H1 (cell line): ENCODE measurements around the gene CDC42EP1. TPM values are rescaled to one million over a fixed set of nuclear protein-coding genes. Genes with fewer than 3 reads are reported as not detected.
A peak's percentile ranks its signal among the peaks of the same experiment; 100 is the strongest.
"Not testable (repeated sequence)": the region's sequence is repeated elsewhere in the genome, so short reads cannot be mapped to it uniquely, and the experiment has no call there.

Experiments used
- CTCF ChIA-PET: fragments of 300-600 bp; sonication (Branson Sonifier 250); formaldehyde crosslinking; loops from one replicate; lab custom pipeline; 2021; ENCODE audit not compliant: partially characterized antibody; lab: Charles Lee
- POLR2A ChIA-PET: fragments of 300-600 bp; sonication (Branson Sonifier 250); formaldehyde crosslinking; loops from one replicate; lab custom pipeline; 2021; ENCODE audit warnings: inconsistent platforms; ENCODE audit not compliant: partially characterized antibody; lab: Charles Lee
- DNase-seq, 2 experiments: peaks; one replicate each; pipeline versions ENCODE4 v3.0.0 to v3.0.0-alpha.2; 2010 to 2022; ENCODE audit warnings: low spot score in 2 of 2, low read depth in 1 of 2, mixed read lengths in 1 of 2
- FAIRE-seq: peaks from 2 replicates; lab custom pipeline; 2011; peaks lifted over from hg19 to GRCh38; lab: Jason Lieb, UNC
- H2AFZ ChIP-seq: 2 replicates; pipeline ENCODE4 v1.8.1; 2012; ENCODE audit warnings: low read length, inconsistent platforms
- H2AK5ac ChIP-seq: 2 replicates; pipeline ENCODE4 v1.6.1; 2013; ENCODE audit warnings: low read depth, low read length
- H2BK120ac ChIP-seq: replicated peaks from 2 replicates; pipeline ENCODE3; 2013; ENCODE audit warnings: low read depth, low read length, inconsistent platforms
- H2BK12ac ChIP-seq: 2 replicates; pipeline ENCODE4 v1.6.1; 2013; ENCODE audit warnings: low read depth, low read length
- H2BK15ac ChIP-seq: 2 replicates; pipeline ENCODE4 v1.6.1; 2013; ENCODE audit warnings: low read length
- H2BK20ac ChIP-seq: 2 replicates; pipeline ENCODE4 v1.6.1; 2013; ENCODE audit warnings: low read length
- H2BK5ac ChIP-seq: 2 replicates; pipeline ENCODE4 v1.6.1; 2013; ENCODE audit warnings: low read depth, low read length
- H3K14ac ChIP-seq: 2 replicates; pipeline ENCODE4 v1.6.1; 2013; ENCODE audit warnings: inconsistent platforms; ENCODE audit not compliant: insufficient read length
- H3K18ac ChIP-seq: 2 replicates; pipeline ENCODE4 v1.6.1; 2013; ENCODE audit warnings: low read length; ENCODE audit errors: extremely low read depth
- H3K23ac ChIP-seq: 2 replicates; pipeline ENCODE4 v1.6.1; 2013; ENCODE audit warnings: inconsistent platforms; ENCODE audit not compliant: insufficient read length
- H3K23me2 ChIP-seq: 2 replicates; pipeline ENCODE4 v1.6.1; 2013; ENCODE audit warnings: low read depth, low read length
- H3K27ac ChIP-seq: 2 replicates; pipeline ENCODE4 v1.6.1; 2011; ENCODE audit warnings: low read depth, low read length, inconsistent platforms
- H3K27me3 ChIP-seq, 4 experiments: replicated peaks in 1 of 4; 1 replicate in 1 of 4; 2 replicates in 3 of 4; pipeline versions ENCODE4 v1.6.1 to v1.8.1; 2011 to 2013; ENCODE audit warnings: low read length in 3 of 4, mild to moderate bottlenecking in 3 of 4, inconsistent platforms in 2 of 4, mixed read lengths in 2 of 4, moderate library complexity in 1 of 4; ENCODE audit not compliant: control insufficient read depth in 3 of 4, insufficient read depth in 3 of 4; ENCODE audit errors: extremely low read depth in 1 of 4
- H3K36me3 ChIP-seq, 4 experiments: 2 replicates each; pipeline versions ENCODE4 v1.6.1 to v1.8.1; 2011 to 2013; ENCODE audit warnings: mild to moderate bottlenecking in 4 of 4, low read length in 3 of 4, moderate library complexity in 2 of 4, control low read depth in 1 of 4, inconsistent platforms in 1 of 4; ENCODE audit not compliant: insufficient read depth in 4 of 4, control insufficient read depth in 2 of 4
- H3K4ac ChIP-seq: replicated peaks from 2 replicates; pipeline ENCODE3; 2013; ENCODE audit warnings: low read length, low read depth, mixed read lengths, inconsistent platforms; ENCODE audit not compliant: insufficient read length
- H3K4me1 ChIP-seq, 4 experiments: replicated peaks in 1 of 4; 1 replicate in 1 of 4; 2 replicates in 3 of 4; pipeline versions ENCODE4 v1.6.1 to v1.8.1; 2011 to 2013; ENCODE audit warnings: low read length in 3 of 4, inconsistent platforms in 2 of 4, mixed read lengths in 1 of 4; ENCODE audit not compliant: insufficient read depth in 4 of 4, control insufficient read depth in 3 of 4
- H3K4me2 ChIP-seq, 2 experiments: 2 replicates each; pipeline versions ENCODE4 v1.6.1 to v1.8.1; 2011 to 2013; ENCODE audit warnings: low read depth in 2 of 2, low read length in 2 of 2, control low read depth in 1 of 2, inconsistent platforms in 1 of 2, mild to moderate bottlenecking in 1 of 2; ENCODE audit not compliant: insufficient read depth in 1 of 2
- H3K4me3 ChIP-seq, 4 experiments: fragments of 200-600, 300-600 bp in 1 of 4; sonication (generic), shearing (Covaris generic), sonication (Bioruptor Twin) in 1 of 4; 2 replicates each; pipeline versions ENCODE4 v1.5.1 to v1.8.1; 2011 to 2016; ENCODE audit warnings: low read length in 4 of 4, low read depth in 3 of 4, control low read depth in 2 of 4, inconsistent platforms in 2 of 4, mild to moderate bottlenecking in 2 of 4, mixed read lengths in 1 of 4, moderate library complexity in 1 of 4; ENCODE audit not compliant: insufficient read depth in 2 of 4; ENCODE audit errors: extremely low read depth in 1 of 4
- H3K56ac ChIP-seq: replicated peaks from 2 replicates; pipeline ENCODE3; 2013; ENCODE audit warnings: low read depth, mild to moderate bottlenecking, mixed read lengths, low read length, inconsistent platforms; ENCODE audit not compliant: insufficient read length
- H3K79me1 ChIP-seq: 2 replicates; pipeline ENCODE4 v1.6.1; 2013; ENCODE audit warnings: low read depth, low read length, control low read depth
- H3K79me2 ChIP-seq, 2 experiments: 2 replicates each; pipeline versions ENCODE4 v1.6.1 to v1.8.1; 2012 to 2013; ENCODE audit warnings: low read length in 2 of 2, mild to moderate bottlenecking in 2 of 2, inconsistent platforms in 1 of 2; ENCODE audit not compliant: insufficient read depth in 2 of 2, control insufficient read depth in 1 of 2
- H3K9ac ChIP-seq, 4 experiments: replicated peaks in 1 of 4; 1 replicate in 1 of 4; 2 replicates in 3 of 4; pipeline versions ENCODE4 v1.6.1 to v1.8.1; 2011 to 2013; ENCODE audit warnings: low read depth in 3 of 4, low read length in 3 of 4, control low read depth in 2 of 4, mild to moderate bottlenecking in 2 of 4, moderate library complexity in 2 of 4, inconsistent platforms in 1 of 4; ENCODE audit errors: extremely low read depth in 1 of 4
- H3K9me3 ChIP-seq, 2 experiments: 2 replicates each; pipeline versions ENCODE4 v1.6.1 to v1.8.1; 2012 to 2013; ENCODE audit warnings: mild to moderate bottlenecking in 2 of 2, moderate library complexity in 2 of 2, control low read depth in 1 of 2, inconsistent platforms in 1 of 2, low read depth in 1 of 2, low read length in 1 of 2, mixed read lengths in 1 of 2; ENCODE audit not compliant: insufficient read depth in 2 of 2
- H4K20me1 ChIP-seq, 2 experiments: replicated peaks in 1 of 2; 2 replicates each; pipeline versions ENCODE3 to v1.8.1; 2011 to 2013; ENCODE audit warnings: inconsistent platforms in 2 of 2, low read length in 2 of 2, mild to moderate bottlenecking in 1 of 2; ENCODE audit not compliant: insufficient read depth in 2 of 2, control insufficient read depth in 1 of 2
- H4K5ac ChIP-seq: 2 replicates; pipeline ENCODE4 v1.6.1; 2013; ENCODE audit warnings: low read length, low read depth, mixed read lengths, inconsistent platforms; ENCODE audit not compliant: insufficient read length
- H4K8ac ChIP-seq: 2 replicates; pipeline ENCODE4 v1.8.0; 2013; ENCODE audit warnings: mild to moderate bottlenecking, moderate library complexity, low read length, inconsistent platforms; ENCODE audit not compliant: insufficient read depth; ENCODE audit errors: extremely low read depth
- H4K91ac ChIP-seq: replicated peaks from 2 replicates; pipeline ENCODE3; 2013; ENCODE audit warnings: low read length, mixed read lengths, inconsistent platforms; ENCODE audit not compliant: insufficient read length
- WGBS, 2 experiments: shearing (Covaris generic) in 1 of 2; methylation state at CpG; one replicate each; pipeline versions ENCODE4 v1.1.6 to v1.1.7; 2013 to 2015; ENCODE audit warnings: low lambda C conversion rate in 2 of 2, mixed read lengths in 2 of 2, inconsistent platforms in 1 of 2, low coverage in 1 of 2, missing lambda C conversion rate in 1 of 2; ENCODE audit not compliant: insufficient replicate concordance in 2 of 2, insufficient coverage in 1 of 2, insufficient read length in 1 of 2; ENCODE audit errors: extremely low coverage in 1 of 2, missing lambda C conversion rate in 1 of 2; 5-methylcytosine and 5-hydroxymethylcytosine counted together
- polyA plus RNA-seq, 7 experiments: library from polyadenylated mRNA; depleted of rRNA in 3 of 7; stranded (reverse) in 5 of 7; unstranded in 2 of 7; fragments of >200 nt in 5 of 7; fragments of 200-250 nt in 2 of 7; gene quantifications; 1 replicate in 5 of 7; 2 replicates in 1 of 7; 4 replicates in 1 of 7; pipeline versions ENCODE4 v1.2.1 to v1.2.3, GENCODE V29; 2011 to 2013; ENCODE audit warnings: missing spikeins in 2 of 7, mixed read lengths in 2 of 7
- total RNA-seq: library from RNA; stranded (reverse); fragmentation: NEBNext Ultra II Directional; extraction: Animal tissue kit (Norgen Biotek cat#: 25700); gene quantifications from 2 replicates; pipeline ENCODE4 v1.2.1, GENCODE V29; 2021

Gene CDC42EP1
- total and polyA plus RNA-seq, 2 of the 8 experiments (the other 6 are each of a cell fraction or from before 2014, with no cell fraction given), result 8.3 to 11.2 TPM

DNA sequence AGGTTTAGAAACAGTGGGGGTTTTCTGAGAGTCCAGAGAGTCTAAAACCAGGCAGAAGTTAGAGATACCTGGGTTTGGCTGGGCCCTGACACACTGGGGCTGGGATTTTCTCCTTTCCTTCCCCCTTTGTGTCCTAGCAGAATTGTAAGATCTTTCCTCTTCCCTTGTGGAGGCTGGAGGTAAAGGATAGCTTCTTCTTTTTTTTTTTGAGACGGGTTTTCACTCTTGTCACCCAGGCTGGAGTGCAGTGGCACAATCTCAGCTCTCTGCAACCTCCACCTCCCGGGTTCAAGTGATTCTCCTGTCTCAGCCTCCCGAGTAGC lies 49.8 kb downstream of the CDC42EP1 start:
- H3K36me3 ChIP-seq, H2AK5ac ChIP-seq, H3K4me1 ChIP-seq, H2BK120ac ChIP-seq, H4K91ac ChIP-seq, H4K20me1 ChIP-seq, H3K9ac ChIP-seq, FAIRE-seq, H4K8ac ChIP-seq, H4K5ac ChIP-seq, H3K4ac ChIP-seq, H2AFZ ChIP-seq, H3K14ac ChIP-seq, H2BK5ac ChIP-seq, H3K79me1 ChIP-seq, H3K56ac ChIP-seq, DNase-seq, H2BK20ac ChIP-seq, H3K9me3 ChIP-seq, H3K27ac ChIP-seq, H3K18ac ChIP-seq, H3K23ac ChIP-seq, H2BK12ac ChIP-seq, H2BK15ac ChIP-seq, H3K27me3 ChIP-seq: not testable (repeated sequence)
- CTCF ChIA-PET, result interaction anchor here (0.8 to 2.7 kb wide), 5 partner anchors 8 to 43 kb away, joined by 3 to 11 read pairs (median 3); no protein-coding TSS in a partner anchor
- WGBS, 2 experiments, result 87% methylated on average over 3 of the region's 3 CpGs; no CpG with 5 or more reads in 1 of the 2 experiments
- peak overlapping the region; percentile 54 to 86; a peak in 3 of 4 replicates for H3K4me2 ChIP-seq
- POLR2A ChIA-PET, result interaction anchor here (0.9 to 7.8 kb wide), 11 partner anchors 8 to 116 kb away, joined by 3 to 63 read pairs (median 5); partner anchors contain the start of gene LGALS1
- peaks cover 13% of the 10 kb centered on the region for H3K23me2 ChIP-seq
- peak overlapping the region in 3 of 4 experiments; percentile 69 to 91 (median 87); a peak in 4 of 8 replicates for H3K4me3 ChIP-seq
- H3K79me2 ChIP-seq, result peaks cover 0 to 11% of the 10 kb centered on the region in 2 experiments; a peak in 1 of 4 replicates
